GM19023 (cell line): ENCODE data around the gene PEDS1.
"Not testable (repeated sequence)": the region's sequence is repeated elsewhere in the genome, so short reads cannot be mapped to it uniquely, and the experiment has no call there.

Experiments
- ATAC-seq: cut with Tn5 transposase; IDR thresholded peaks from one replicate; pipeline ENCODE4 v1.9.1; 2021; ENCODE audit warnings: mild to moderate bottlenecking, moderate library complexity; ENCODE audit not compliant: unreplicated experiment

Gene PEDS1

GRCh38 chr20:50115041-50115512 is 38.4 kb downstream of the PEDS1 start:
- ATAC-seq, result no peak

DNA sequence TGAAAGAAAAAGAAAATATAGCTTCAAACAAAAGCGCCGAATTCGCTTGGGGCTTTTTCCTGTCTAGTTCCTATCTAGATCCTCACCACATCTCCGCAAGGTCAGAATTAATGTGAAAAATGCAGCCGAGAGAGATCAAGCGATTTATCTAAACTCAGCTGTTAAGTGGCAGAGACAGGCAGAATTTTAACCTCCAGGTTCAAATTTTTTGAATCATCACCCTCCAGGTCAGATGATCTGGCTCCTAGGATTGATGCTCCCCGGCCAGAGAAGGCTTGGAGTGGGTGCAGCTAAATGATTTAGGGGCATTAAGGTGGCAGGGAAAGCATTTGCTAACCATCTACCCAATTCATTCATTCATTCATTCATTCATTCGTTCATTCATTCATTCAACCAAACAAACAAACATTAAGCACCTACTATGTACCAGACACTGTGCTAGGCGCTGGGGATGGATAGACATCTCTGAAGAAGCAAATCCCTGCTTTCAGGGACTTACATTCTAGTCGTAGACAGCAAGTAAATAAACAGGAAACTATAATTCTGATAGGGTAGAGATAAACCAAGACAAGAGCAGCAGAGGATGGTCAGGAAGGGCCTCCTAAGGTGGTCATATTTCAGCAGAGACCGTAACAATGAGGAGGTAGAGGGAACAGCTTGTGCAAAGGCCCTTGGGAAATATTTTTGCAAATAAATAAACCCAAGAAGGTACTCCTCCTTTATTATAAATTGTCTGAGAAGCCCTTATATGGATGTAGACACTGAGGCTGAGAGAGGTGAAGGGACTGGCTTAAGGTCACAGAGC is 39.9 kb downstream of the PEDS1 start:
- ATAC-seq, result no peak

DNA sequence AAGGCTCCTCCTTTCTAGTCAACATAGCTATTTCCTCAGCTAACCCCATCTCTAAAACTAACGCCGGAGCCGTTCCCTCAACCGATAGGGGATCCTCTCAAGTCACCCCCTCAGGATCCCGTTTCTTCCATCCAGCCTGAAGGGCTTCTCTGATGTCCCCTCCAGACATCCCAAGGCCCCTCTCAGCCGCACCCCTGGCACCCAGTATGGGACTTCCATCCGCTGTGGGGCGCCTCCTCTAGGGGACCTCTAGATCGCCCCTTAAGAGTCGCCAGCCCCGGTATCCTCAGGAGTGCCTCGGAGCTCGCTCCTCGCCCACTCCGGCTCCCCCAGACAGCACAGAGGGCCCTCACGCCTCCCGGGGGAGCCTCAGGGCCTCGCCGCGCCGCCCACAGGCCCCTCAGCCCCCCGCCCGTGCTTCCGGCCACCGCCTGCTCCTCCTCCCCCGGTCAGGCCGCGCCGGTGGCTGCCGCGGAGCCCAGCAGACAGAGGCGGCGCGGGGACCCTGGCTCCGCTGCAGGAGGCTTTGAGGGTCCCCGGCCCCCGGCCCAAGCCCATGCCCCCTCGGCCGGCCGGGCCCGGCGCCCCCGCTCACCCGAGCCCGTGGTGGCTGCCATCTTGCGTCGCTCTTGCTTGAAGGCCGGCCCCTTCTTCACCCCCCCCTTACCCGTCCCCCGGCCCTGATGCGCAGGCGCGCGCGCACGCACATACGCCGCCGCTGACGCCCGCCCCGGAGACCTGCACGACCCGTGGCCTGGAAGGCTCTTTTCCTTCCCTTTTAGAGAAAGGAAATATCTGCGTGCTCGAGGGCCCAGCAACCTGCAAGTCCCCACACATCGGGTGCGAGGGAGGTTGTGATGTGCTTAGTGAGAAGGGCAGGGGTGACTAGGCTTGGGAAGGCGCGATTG is 40.8 kb downstream of the PEDS1 start, which contains the start of gene UBE2V1:
TSS of gene UBE2V1 (minus strand) at position 639 of the 908 bp plus-strand sequence. CDS start at position 617, 22 bp downstream.
- peak; percentile 56 for ATAC-seq

- ATAC-seq, result no peak
Measured at GRCh38 chr20:50111829-50112495, 41.6 kb downstream of the PEDS1 start.

GRCh38 chr20:50111120-50111828 is 42.2 kb downstream of the PEDS1 start:
- no peak for ATAC-seq

DNA sequence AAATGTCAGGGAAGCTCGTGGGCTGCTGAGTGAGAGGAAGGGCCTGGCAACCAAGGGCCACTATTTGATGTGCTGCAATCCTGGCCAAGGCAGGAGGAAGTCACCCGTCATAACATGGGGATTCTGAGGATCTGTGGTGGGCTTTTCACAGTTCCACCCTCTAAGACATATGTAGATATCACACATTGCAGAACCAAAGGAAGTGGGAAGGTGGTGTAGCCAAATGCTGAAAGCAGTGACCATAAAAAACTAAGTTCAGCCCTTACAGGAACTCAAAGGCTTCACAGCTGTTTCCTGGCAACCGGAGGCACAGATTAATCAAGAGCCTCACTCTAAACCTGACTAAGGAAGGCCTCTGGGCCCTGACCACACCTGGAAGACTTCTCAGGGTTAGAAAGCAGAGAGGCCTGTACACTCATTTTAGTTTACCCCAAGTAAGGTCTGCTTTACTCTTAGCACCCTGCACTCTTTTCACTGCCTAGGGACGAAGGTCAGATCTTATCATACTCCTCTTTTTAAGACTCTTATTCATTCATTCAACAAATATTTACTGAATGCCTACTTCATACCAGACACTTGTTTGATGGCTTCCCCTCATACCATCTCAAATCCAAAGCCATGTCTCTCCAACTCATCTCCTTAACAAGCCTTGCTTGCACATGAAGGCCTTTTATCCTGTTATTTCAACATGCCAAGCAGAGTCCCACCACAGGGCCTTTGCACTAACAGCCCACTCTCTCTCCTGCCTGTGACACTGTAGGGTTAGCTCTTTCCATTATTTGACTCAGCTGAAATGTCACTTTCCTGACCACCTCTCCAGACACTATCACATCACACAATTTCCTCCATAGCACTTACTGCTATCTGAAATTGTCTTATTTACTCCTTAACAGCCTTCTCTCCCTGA is 43.1 kb downstream of the PEDS1 start:
- no peak for ATAC-seq

GRCh38 chr20:50108556-50109235 is 44.8 kb downstream of the PEDS1 start:
- no peak for ATAC-seq

DNA sequence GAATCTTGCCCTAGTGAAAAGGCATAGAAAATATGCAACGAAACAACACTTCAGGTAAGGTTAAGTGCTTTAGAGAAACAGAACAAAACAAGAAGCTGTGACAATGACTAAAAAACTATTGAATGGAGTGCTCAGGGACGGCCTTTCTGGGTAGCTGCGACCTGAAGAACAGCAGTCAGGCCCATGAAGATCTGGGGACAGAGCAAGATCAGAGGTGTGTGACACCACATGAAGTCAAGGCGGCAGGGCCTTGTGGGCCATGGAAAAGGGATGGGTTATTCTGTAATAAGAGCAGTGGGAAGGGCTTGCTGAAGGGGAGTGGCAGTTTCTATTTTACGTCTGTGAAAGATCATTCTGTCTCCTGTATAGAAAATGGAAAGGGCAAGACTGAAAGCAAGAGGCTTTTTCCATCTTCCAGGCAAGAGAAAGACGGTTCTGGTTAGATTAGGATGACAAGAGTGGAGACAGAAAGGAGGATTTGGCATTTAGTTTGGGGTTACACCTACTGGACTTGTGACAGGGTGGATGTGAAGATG is 45.7 kb downstream of the PEDS1 start:
- no peak for ATAC-seq

- no peak for ATAC-seq
Measured at GRCh38 chr20:50107086-50107660, 46.4 kb downstream of the PEDS1 start.

DNA sequence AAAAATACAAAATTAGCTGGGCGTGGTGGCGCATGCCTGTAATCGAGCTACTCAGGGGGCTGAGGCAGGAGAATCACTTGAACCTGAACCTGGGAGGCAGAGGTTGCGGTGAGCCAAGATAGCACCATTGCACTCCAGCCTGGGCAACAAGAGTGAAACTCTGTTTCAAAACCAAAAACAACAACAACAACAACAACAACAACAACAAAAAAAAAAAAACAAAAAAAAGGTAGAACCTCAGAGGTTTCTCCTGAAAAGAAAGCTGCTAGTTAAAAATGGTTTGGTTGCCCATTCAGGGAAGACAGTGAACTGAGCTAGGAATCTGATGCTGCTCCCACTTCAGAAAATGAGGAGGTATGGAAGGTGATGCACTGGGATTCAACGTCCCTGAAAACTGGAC is 46.9 kb downstream of the PEDS1 start:
- ATAC-seq, result not testable (repeated sequence)
